MCF 10A (cell line): ENCODE results near the gene GET3. TPM values are rescaled to one million over a fixed set of nuclear protein-coding genes. Genes with fewer than 3 reads are reported as not detected.
"Not testable (repeated sequence)": the region's sequence is repeated elsewhere in the genome, so short reads cannot be mapped to it uniquely, and the experiment has no call there.

ENCODE experiments used
- BruUV-seq: library from RNA; stranded (reverse); fragments of 400-500 nt; replicated peaks from 2 replicates; lab custom pipeline; 2021; lab: Mats Ljungman, UMichigan
- CTCF ChIA-PET: fragments of 300-600 bp; sonication (Branson Sonifier 250); formaldehyde crosslinking; extraction: SDS; loops from one replicate; lab custom pipeline; 2021; ENCODE audit warnings: antibody characterized with exemption, inconsistent platforms; lab: Yijun Ruan, JAX
- POLR2A ChIA-PET: fragments of 300-600, 350-650 bp; sonication (Branson Sonifier 250); formaldehyde crosslinking; extraction: SDS; loops from one replicate; lab custom pipeline; 2020; ENCODE audit warnings: antibody characterized with exemption, inconsistent platforms; lab: Yijun Ruan, JAX
- DNase-seq: peaks from one replicate; pipeline ENCODE4 v3.0.0-alpha.2; 2018; ENCODE audit not compliant: unreplicated experiment
- H3K27ac Mint-ChIP-seq: one replicate; pipeline ENCODE4 v1.8.0; 2022; ENCODE audit warnings: mild to moderate bottlenecking, low read depth, mixed read lengths; ENCODE audit not compliant: unreplicated experiment
- H3K27me3 Mint-ChIP-seq: one replicate; pipeline ENCODE4 v1.8.0; 2022; ENCODE audit warnings: mixed read lengths; ENCODE audit not compliant: insufficient read depth, unreplicated experiment
- H3K36me3 Mint-ChIP-seq: one replicate; pipeline ENCODE4 v1.8.0; 2022; ENCODE audit warnings: mild to moderate bottlenecking, moderate library complexity, mixed read lengths; ENCODE audit not compliant: insufficient read depth, unreplicated experiment
- H3K4me1 Mint-ChIP-seq: one replicate; pipeline ENCODE4 v1.8.0; 2022; ENCODE audit warnings: mixed read lengths; ENCODE audit not compliant: insufficient read depth, unreplicated experiment
- H3K4me3 Mint-ChIP-seq: one replicate; pipeline ENCODE4 v1.8.0; 2022; ENCODE audit warnings: mild to moderate bottlenecking, moderate library complexity, mixed read lengths; ENCODE audit not compliant: unreplicated experiment
- H3K9me3 Mint-ChIP-seq: one replicate; pipeline ENCODE4 v1.8.0; 2022; ENCODE audit warnings: mixed read lengths; ENCODE audit not compliant: unreplicated experiment
- CTCF ChIP-seq: fragments of 200-600 bp; IDR thresholded peaks from one replicate; pipeline ENCODE4 v1.8.0; 2022; ENCODE audit warnings: antibody characterized with exemption, mild to moderate bottlenecking; ENCODE audit not compliant: unreplicated experiment
- intact Hi-C: fragments of 100-400 bp; cut with micrococcal nuclease; formaldehyde crosslinking; loops from 2 replicates; pipeline ENCODE4 v1.14.1; 2022
- total RNA-seq: library from RNA; stranded (reverse); gene quantifications from 2 replicates; pipeline ENCODE4 v1.2.3, GENCODE V29; 2022

The GET3 gene
- total RNA-seq, 1 experiment from 2014 or later, result 62.9 TPM

DNA sequence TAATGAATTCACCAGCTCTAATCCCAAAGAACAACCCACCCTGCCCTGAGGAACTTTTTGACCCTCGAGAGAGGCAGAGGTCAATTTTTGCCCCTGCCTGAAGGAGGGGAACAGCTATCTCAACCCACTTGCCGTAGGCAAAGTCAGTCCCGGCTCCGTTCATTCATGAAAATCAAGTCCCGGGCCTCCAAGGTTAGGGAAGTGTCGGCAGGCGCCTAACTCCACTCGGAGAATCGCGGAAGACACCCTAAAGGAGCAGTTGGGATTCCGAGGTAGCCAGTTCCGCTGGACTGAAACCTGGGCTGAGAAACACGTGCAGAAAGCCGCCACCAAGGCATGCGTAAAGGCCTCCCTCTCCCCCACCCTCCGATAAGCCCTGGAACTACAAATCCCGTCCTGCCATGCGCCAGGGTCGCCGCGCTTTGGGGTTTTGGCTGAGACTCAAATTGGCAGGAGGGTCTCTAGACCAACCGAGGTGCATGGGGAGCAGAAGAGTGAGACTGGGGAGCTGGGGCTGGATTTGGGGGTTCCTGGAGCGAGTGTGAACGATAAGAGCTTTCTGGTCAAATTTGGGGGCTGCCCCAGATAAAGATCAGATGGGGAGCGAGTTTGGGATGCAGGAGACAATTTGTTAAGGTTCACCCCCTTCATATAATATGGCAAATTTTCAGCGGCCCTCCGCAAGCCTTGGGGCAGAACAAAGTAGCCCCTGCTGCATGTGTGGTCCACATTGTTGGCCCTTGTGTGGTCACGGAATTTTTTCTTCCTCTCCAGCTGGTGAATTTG, 13.5 kb upstream of the GET3 start, which contains the start of gene TNPO2:
Gene TNPO2 (minus strand): TSS at position 292 of the 786 bp plus-strand sequence. CDS start 2,955 bp downstream, outside the sequence.
- intact Hi-C loops, result loop anchor here (5.0 kb wide), 1 partner anchor 68 kb away; the partner anchor contains the start of gene JUNB
- H3K4me3 Mint-ChIP-seq, result peak within 1 kb of the TSS; percentile 96
- peaks cover 51% of the 10 kb centered on the region for H3K36me3 Mint-ChIP-seq
- H3K27ac Mint-ChIP-seq, result peak within 1 kb of the TSS; percentile 96
- H3K27me3 Mint-ChIP-seq, result no peaks in the 10 kb centered on the region
- H3K9me3 Mint-ChIP-seq, result no peaks in the 10 kb centered on the region
- ChIA-PET CTCF (interaction anchor here (0.8 to 3.8 kb wide), 7 partner anchors 10 to 124 kb away, joined by 3 to 32 read pairs (median 4); partner anchors contain the start of genes GET3 and TRIR), POLR2A (interaction anchor here (0.7 to 6.5 kb wide), 16 partner anchors 11 to 429 kb away, joined by 3 to 235 read pairs (median 5); partner anchors contain the start of genes BEST2, DHPS, DNASE2 and FBXW9)
- peaks cover 12% of the 10 kb centered on the region for H3K4me1 Mint-ChIP-seq
- TF ChIP-seq CTCF, result no peak
- DNase-seq, result peak; percentile 72
- no TSS peak for BruUV-seq

- H3K4me3 Mint-ChIP-seq, H3K9me3 Mint-ChIP-seq, H3K27ac Mint-ChIP-seq, BruUV-seq, H3K27me3 Mint-ChIP-seq, DNase-seq, intact Hi-C loops: not testable (repeated sequence)
- Mint-ChIP-seq H3K4me1 (peaks cover 14% of the 10 kb centered on the region), H3K36me3 (peaks cover 58% of the 10 kb centered on the region)
- CTCF ChIA-PET, result interaction anchor here (0.6 to 0.7 kb wide), 2 partner anchors 16 to 252 kb away, joined by 3 read pairs; no protein-coding TSS in a partner anchor
- POLR2A ChIA-PET, result interaction anchor here (0.6 to 3.0 kb wide), 2 partner anchors 11 to 24 kb away, joined by 3 to 8 read pairs; partner anchors contain the start of gene GET3
Observed at GRCh38 chr19:12725612-12726011, 11.7 kb upstream of the GET3 start.

DNA sequence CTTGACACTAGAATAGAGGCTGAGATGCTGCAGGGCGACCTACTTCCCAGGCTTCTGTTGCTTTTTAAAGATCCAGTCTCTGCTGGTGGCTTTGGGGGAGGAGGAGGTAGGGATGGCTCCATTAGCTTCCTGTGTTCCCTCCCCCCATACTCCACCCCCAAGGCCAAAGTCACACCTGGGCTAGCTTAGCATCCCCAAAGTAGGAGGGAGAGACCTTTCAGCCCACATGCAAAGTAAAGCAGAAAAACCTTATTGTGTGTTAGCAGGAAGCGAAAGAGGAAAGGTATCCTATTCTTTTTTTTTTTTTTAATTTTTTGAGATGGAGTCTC, 10.3 kb upstream of the GET3 start:
- ChIA-PET POLR2A (interaction anchor here (0.5 to 3.0 kb wide), 4 partner anchors 10 to 107 kb away, joined by 3 to 8 read pairs (median 4); partner anchors contain the start of gene GET3), CTCF (interaction anchor here (0.5 to 0.8 kb wide), 3 partner anchors 13 to 1589 kb away, joined by 3 read pairs; no protein-coding TSS in a partner anchor)
- DNase-seq, result no peak
- H3K27me3 Mint-ChIP-seq, result no peaks in the 10 kb centered on the region
- BruUV-seq, result no TSS peak
- intact Hi-C loops, result no loop called here
- H3K4me3 Mint-ChIP-seq, result no peak overlapping the region
- H3K27ac Mint-ChIP-seq, result peak overlapping the region; percentile 16
- H3K4me1 Mint-ChIP-seq, result peaks cover 12% of the 10 kb centered on the region
- TF ChIP-seq CTCF, result no peak
- H3K9me3 Mint-ChIP-seq, result no peaks in the 10 kb centered on the region
- H3K36me3 Mint-ChIP-seq, result peaks cover 55% of the 10 kb centered on the region

DNA sequence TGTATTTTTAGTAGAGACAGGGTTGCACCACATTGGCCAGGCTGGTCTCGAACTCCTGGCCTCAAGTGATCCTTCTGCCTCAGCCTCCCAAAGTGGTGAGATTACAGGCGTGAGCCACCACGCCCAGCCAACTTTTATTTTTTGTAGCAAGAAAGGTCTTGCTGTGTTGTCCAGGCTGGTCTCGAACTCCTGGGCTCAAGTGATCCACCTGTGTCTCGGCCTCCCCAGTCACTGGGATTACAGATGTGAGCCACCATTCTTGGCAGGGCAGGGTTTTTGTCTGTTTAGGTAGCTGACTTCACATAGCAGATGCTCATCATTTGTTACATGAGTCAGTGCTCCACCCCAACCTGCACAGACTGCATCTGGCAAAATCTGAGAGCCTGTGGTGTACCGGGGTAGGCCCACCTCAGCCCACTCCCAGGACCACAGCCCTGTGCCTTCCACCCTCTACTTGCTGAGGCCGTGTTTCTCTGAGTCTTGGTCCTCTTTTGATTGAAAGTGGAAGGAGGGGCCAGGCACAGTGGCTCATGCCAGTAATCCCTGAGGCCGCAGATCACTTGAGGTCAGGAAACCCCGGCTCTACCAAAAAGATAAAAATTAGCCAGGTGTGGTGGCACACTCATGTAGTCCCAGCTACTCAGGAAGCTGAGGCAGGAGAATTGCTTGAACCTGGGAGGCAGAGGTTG, 9.4 kb upstream of the GET3 start:
- no peak for DNase-seq
- POLR2A ChIA-PET, result interaction anchor here (1.5 to 3.0 kb wide), 2 partner anchors 9 to 61 kb away, joined by 3 to 8 read pairs; partner anchors contain the start of gene GET3
- BruUV-seq, result no TSS peak
- H3K9me3 Mint-ChIP-seq, result no peaks in the 10 kb centered on the region
- intact Hi-C loops, result no loop called here
- no peak for TF ChIP-seq CTCF
- H3K36me3 Mint-ChIP-seq, result peaks cover 59% of the 10 kb centered on the region
- CTCF ChIA-PET, result interaction anchor here (0.8 to 1.2 kb wide), 4 partner anchors 10 to 51 kb away, joined by 3 to 5 read pairs (median 4); no protein-coding TSS in a partner anchor
- no peak overlapping the region for H3K27ac Mint-ChIP-seq
- peaks cover 18% of the 10 kb centered on the region for H3K4me1 Mint-ChIP-seq
- no peak overlapping the region for H3K4me3 Mint-ChIP-seq
- no peaks in the 10 kb centered on the region for H3K27me3 Mint-ChIP-seq
